Neural cell (in vitro differentiated cells): ENCODE data around the gene MAEA. TPM values are rescaled to one million over a fixed set of nuclear protein-coding genes. Genes with fewer than 3 reads are reported as not detected.

Source experiments
- H2AFZ ChIP-seq: fragments of 200-600, 300-800 bp; sonication (generic), shearing (Covaris generic); 2 replicates; pipeline ENCODE4 v1.6.0; 2014; ENCODE audit warnings: low read depth, mild to moderate bottlenecking, antibody characterized with exemption, low read length, moderate library complexity
- H3F3A ChIP-seq: fragments of 200-600 bp; shearing (Covaris generic); 2 replicates; pipeline ENCODE4 v1.6.1; 2016; ENCODE audit warnings: mild to moderate bottlenecking, moderate library complexity, mixed read lengths, antibody characterized with exemption, low read length; ENCODE audit not compliant: insufficient read depth, poor library complexity, severe bottlenecking
- H3K27ac ChIP-seq: fragments of 200-600, 300-800 bp; sonication (generic), shearing (Covaris generic); 2 replicates; pipeline ENCODE4 v1.5.1; 2014; ENCODE audit warnings: mild to moderate bottlenecking, low read length, moderate library complexity
- H3K27me3 ChIP-seq: fragments of 300-800, 200-600 bp; sonication (generic), shearing (Covaris generic); 2 replicates; pipeline ENCODE4 v1.6.0; 2014; ENCODE audit warnings: mild to moderate bottlenecking, low read depth, low read length, moderate library complexity; ENCODE audit not compliant: insufficient read depth
- H3K36me3 ChIP-seq: fragments of 300-800, 200-600 bp; sonication (generic), shearing (Covaris generic); 2 replicates; pipeline ENCODE4 v1.5.1; 2014; ENCODE audit warnings: mild to moderate bottlenecking, antibody characterized with exemption, low read length, moderate library complexity; ENCODE audit not compliant: insufficient read depth
- H3K4me2 ChIP-seq: fragments of 300-800, 200-600 bp; sonication (generic), shearing (Covaris generic); 2 replicates; pipeline ENCODE4 v1.6.0; 2014; ENCODE audit warnings: mild to moderate bottlenecking, low read length
- H3K4me3 ChIP-seq: fragments of 300-800, 200-600 bp; sonication (generic), shearing (Covaris generic); 2 replicates; pipeline ENCODE4 v1.5.1; 2014; ENCODE audit warnings: mild to moderate bottlenecking, low read length, moderate library complexity
- H3K79me2 ChIP-seq: fragments of 200-600 bp; shearing (Covaris generic); replicated peaks from 2 replicates; pipeline ENCODE4 v1.6.0; 2014; ENCODE audit warnings: mild to moderate bottlenecking, low read length, moderate library complexity; ENCODE audit not compliant: insufficient read depth
- H3K9ac ChIP-seq: fragments of 300-800, 200-600 bp; sonication (generic), shearing (Covaris generic); 2 replicates; pipeline ENCODE4 v1.6.1; 2016; ENCODE audit warnings: mild to moderate bottlenecking, low read length, mixed read lengths
- H3K9me2 ChIP-seq: fragments of 200-600 bp; shearing (Covaris generic); 2 replicates; pipeline ENCODE4 v1.6.1; 2016; ENCODE audit warnings: mild to moderate bottlenecking, low read length, mixed read lengths; ENCODE audit not compliant: insufficient read depth
- H3K9me3 ChIP-seq: fragments of 200-600, 300-800 bp; sonication (generic), shearing (Covaris generic); 2 replicates; pipeline ENCODE4 v1.6.1; 2016; ENCODE audit warnings: mild to moderate bottlenecking, mixed run types, low read length, moderate library complexity, mixed read lengths
- H4K20me1 ChIP-seq: fragments of 200-600 bp; shearing (Covaris generic); 2 replicates; pipeline ENCODE4 v1.6.1; 2016; ENCODE audit warnings: mild to moderate bottlenecking, mixed run types; ENCODE audit not compliant: insufficient read depth
- CTCF ChIP-seq: fragments of 450-650 bp; IDR thresholded peaks from 2 replicates; pipeline ENCODE4 v1.5.1; 2014; ENCODE audit warnings: antibody characterized with exemption, mild to moderate bottlenecking, moderate library complexity; ENCODE audit not compliant: poor library complexity, severe bottlenecking
- EP300 ChIP-seq: fragments of 450-650 bp; conservative IDR thresholded peaks from 2 replicates; pipeline ENCODE4 v1.6.1; 2014; ENCODE audit warnings: antibody characterized with exemption, mild to moderate bottlenecking, moderate library complexity; ENCODE audit not compliant: poor library complexity, severe bottlenecking
- EZH2 ChIP-seq: fragments of 200-600, 300-800 bp; shearing (Covaris generic), sonication (generic); IDR thresholded peaks from 2 replicates; pipeline ENCODE4 v1.6.1; 2014; ENCODE audit warnings: antibody characterized with exemption, low read length, borderline replicate concordance, mild to moderate bottlenecking; ENCODE audit not compliant: insufficient read depth, poor library complexity, severe bottlenecking
- MXI1 ChIP-seq: fragments of 450-650 bp; conservative IDR thresholded peaks from 2 replicates; pipeline ENCODE4 v1.6.1; 2014; ENCODE audit warnings: antibody characterized with exemption, mild to moderate bottlenecking; ENCODE audit not compliant: poor library complexity, severe bottlenecking
- POLR2AphosphoS5 ChIP-seq: IDR thresholded peaks from 2 replicates; pipeline ENCODE4 v1.6.1; 2012
- RAD21 ChIP-seq: fragments of 450-650 bp; conservative IDR thresholded peaks from 2 replicates; pipeline ENCODE4 v1.6.1; 2014; ENCODE audit warnings: antibody characterized with exemption, mild to moderate bottlenecking, moderate library complexity
- REST ChIP-seq: IDR thresholded peaks from 2 replicates; pipeline ENCODE4 v1.6.1; 2012; ENCODE audit warnings: borderline replicate concordance
- SMC3 ChIP-seq: fragments of 450-650 bp; conservative IDR thresholded peaks from 2 replicates; pipeline ENCODE4 v1.6.1; 2014; ENCODE audit warnings: antibody characterized with exemption, mild to moderate bottlenecking, moderate library complexity; ENCODE audit not compliant: poor library complexity
- TAF1 ChIP-seq: IDR thresholded peaks from 2 replicates; pipeline ENCODE4 v1.6.1; 2012; ENCODE audit warnings: low read depth
- polyA plus RNA-seq: library from polyadenylated mRNA; depleted of rRNA; stranded (reverse); fragments of >200 nt; gene quantifications from 2 replicates; pipeline ENCODE4 v1.2.3, GENCODE V29; 2014

Gene MAEA
- polyA plus RNA-seq, 1 donor from 2014 or later: 106 TPM

GRCh38 chr4:1309261-1310010, 19.7 kb downstream of the MAEA start (continued):
- no peak for TF ChIP-seq REST

- no peak overlapping the region for H3K9ac ChIP-seq
- H3K9me3 ChIP-seq: no peaks in the 10 kb centered on the region
- no peaks in the 10 kb centered on the region for H3K9me2 ChIP-seq
- no peak overlapping the region for H2AFZ ChIP-seq
- H3K4me2 ChIP-seq: no peak overlapping the region
- no peak overlapping the region for H3K27ac ChIP-seq
- peaks cover 19% of the 10 kb centered on the region for H3K79me2 ChIP-seq
- no peak for TF ChIP-seq CTCF
- TF ChIP-seq EZH2: no peak
- no peak for TF ChIP-seq MXI1
- no peak for TF ChIP-seq EP300
- no peak for TF ChIP-seq REST
- no peak for TF ChIP-seq POLR2AphosphoS5
- TF ChIP-seq SMC3: no peak
- no peak for TF ChIP-seq RAD21
- TF ChIP-seq TAF1: no peak
- peak overlapping the region; percentile 56 for H3K4me3 ChIP-seq
- H4K20me1 ChIP-seq: no peaks in the 10 kb centered on the region
- no peaks in the 10 kb centered on the region for H3K27me3 ChIP-seq
- no peaks in the 10 kb centered on the region for H3F3A ChIP-seq
- H3K36me3 ChIP-seq: peaks cover 7% of the 10 kb centered on the region
These were observed 20.5 kb downstream of the MAEA start for GRCh38 chr4:1310031-1310795.
